ENCODE results near the gene SLC6A20.

The SLC6A20 gene, protein sequence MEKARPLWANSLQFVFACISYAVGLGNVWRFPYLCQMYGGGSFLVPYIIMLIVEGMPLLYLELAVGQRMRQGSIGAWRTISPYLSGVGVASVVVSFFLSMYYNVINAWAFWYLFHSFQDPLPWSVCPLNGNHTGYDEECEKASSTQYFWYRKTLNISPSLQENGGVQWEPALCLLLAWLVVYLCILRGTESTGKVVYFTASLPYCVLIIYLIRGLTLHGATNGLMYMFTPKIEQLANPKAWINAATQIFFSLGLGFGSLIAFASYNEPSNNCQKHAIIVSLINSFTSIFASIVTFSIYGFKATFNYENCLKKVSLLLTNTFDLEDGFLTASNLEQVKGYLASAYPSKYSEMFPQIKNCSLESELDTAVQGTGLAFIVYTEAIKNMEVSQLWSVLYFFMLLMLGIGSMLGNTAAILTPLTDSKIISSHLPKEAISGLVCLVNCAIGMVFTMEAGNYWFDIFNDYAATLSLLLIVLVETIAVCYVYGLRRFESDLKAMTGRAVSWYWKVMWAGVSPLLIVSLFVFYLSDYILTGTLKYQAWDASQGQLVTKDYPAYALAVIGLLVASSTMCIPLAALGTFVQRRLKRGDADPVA

GRCh38 chr3:45795882-45796765, at the start of gene SLC6A20:
SLC6A20 (minus strand) TSS chr3:45796536; CDS start chr3:45796419, 117 bp downstream.
- DNase-seq = no peak

GRCh38 chr3:45844616-45845015, 48.3 kb upstream of the SLC6A20 start:
- DNase-seq = no peak

- no peak for DNase-seq
Measured at GRCh38 chr3:45842851-45843625, 46.7 kb upstream of the SLC6A20 start.

DNA sequence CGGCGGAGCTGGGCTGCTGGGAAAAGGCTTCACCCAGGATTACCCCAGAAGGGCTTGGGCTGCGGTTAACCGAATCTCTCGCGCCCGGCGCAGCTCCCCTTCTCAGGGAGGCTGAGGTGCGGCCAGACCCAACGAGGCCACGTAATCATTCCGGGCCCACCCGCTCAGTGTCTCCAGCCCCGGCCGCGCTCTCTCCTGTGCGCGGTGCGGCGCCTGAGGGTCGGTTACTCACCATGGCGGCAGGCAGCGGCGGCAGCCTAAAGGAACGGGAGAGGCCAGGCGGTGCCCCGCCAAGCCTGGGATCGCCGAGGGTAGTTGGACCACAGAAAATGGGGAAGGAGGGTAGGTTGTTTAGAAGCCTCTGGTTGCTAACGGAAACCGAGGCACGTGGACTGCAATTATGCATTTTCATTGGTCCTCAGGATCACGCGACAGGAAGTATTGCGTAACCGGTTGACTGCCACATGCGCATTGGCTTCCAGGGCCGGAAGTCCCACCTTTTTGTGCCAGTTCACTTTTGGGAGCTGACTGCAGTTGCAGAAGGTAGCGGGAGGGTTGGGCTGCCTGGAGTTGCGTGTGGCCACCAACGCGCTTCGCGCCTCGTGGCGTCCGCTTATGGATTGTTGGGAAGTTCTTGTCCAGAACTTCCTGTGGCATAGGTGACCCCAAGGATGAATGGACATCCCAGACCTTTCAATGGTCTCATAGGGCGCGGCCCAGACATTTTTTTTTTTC, 45.6 kb upstream of the SLC6A20 start, which contains the start of gene LZTFL1:
Gene LZTFL1, minus strand, starts transcription at position 363 of the 735 bp plus-strand sequence. Its CDS starts 128 bp downstream, at position 235.
- peak; percentile 69 to 85 for DNase-seq

DNA sequence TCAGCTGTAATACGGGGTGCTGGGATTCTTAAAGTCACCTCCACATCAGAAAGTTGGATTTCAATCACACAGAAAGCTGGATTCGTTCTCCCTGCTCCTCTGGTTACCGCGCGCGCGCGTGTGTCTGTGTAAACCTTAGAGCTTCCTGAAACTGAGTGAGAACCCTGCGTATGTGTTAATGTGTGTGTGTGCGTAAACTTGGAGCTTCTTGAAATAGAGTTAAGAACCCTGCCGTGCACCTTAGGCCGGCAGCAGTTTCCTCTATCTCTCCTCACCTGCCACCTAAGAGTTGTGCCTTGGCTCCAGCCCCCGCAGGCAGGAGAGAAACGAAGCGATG, 45.1 kb upstream of the SLC6A20 start:
- no peak for DNase-seq

- DNase-seq = no peak
Measured at GRCh38 chr3:45838466-45838865, 42.1 kb upstream of the SLC6A20 start.

DNA sequence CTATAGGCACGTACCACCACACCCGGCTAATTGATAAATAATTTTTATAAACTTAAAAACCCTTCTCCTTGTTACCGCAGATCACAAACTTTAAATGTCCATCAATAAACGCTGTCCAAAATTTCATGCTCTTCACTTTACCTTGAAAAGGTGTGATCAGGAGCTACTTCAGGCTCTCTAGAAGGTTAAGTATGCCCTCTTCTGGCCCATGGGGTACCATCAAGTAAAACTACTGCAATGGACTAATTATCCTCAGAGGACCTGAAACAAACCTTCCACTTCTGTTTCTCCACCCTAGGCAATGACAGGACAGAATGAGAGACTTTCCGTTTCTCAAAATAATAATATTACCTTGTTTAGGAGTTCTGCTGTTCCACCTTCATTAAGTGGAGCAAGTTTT, 36.4 kb upstream of the SLC6A20 start:
- no peak for DNase-seq

DNA sequence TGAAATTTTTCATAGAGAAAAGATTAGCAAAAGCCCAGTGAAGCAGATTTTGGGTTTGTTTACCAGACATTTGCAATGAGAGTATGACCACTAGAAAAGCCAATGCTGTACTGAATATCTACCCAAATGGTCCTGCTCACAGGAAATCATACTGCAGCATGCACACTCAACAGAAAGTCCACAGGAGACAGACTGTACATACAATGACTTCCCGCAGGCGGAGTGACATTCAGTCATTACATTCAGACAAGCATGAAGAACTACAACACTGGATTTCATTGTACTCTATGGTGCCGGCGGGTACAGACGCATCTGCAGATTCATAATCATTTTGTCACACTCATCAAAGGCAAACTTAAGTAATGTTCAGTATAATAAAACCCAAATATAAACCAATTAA, 33.8 kb upstream of the SLC6A20 start:
- no peak for DNase-seq

DNA sequence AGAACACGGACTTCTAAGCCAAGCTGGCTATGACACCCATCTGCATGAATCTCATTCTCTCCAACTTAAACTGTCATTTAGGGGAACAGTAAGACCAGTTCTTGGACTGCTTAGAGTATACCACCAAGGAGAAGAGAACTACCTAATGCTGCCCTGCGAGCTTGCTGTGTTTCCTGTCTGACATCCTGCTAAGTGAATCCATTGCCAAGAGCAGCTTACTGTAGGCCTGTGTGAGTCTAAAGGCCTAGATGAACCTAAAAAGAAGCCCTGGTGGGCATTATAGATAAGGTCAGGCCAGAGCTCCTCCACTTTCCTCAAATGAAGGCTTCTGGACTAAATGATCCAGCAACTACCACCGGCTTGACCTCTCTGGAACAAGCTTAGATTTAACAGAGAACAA, 30.6 kb upstream of the SLC6A20 start:
- no peak for DNase-seq

GRCh38 chr3:45826321-45826720, 30.0 kb upstream of the SLC6A20 start:
- no peak for DNase-seq

DNA sequence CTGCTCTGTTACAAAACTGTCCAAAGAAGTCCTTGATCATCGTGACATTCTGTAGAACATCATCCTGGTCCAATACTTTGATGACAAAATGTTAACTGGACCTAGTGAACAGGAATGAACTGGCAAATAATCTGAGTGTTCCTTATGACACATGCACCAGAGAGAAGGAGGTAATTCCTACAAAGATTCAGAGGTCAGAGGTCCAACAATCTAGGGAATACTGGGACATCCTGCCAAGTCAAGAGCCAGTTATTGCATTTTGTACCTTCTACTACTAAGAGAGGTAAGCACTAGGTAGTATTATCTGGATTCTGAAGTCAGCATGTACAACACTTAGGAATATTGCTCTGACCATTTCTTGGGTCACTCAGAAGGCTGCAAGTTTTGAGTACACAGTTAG, 24.8 kb upstream of the SLC6A20 start:
- DNase-seq = no peak

- no peak for DNase-seq
Measured at GRCh38 chr3:45819543-45819942, 23.2 kb upstream of the SLC6A20 start.

DNA sequence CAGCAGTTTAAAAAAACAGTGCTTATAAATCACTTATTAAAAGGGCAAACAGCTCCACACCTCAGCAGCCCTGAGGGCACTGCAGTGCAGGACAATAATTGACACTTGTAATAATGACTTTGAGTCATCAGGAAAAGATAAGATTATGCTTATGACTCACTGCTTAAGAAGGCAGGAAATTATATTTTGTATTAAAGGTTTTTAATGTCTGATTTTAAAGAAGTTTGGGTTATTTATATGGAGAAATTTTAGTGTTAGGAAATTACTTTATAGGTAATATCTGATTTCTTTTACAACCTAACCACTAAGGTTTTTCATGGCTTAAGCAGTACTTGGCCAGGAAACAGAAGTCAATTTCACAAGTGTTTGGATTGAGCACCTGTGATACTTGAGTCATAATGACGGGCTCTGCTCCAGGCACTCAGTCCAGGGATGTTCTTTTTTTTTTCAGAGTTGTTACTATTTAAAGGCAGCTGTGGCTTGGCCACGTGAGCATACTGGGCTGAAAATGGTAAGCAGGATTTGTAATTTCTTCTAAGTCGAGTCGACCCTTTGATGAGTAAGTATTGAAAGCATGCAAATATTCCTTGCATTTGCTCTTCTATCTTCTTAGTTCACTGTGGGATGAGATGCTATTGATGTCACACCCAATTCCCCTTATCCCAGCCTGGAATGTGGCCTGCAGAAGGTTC, 21.6 kb upstream of the SLC6A20 start:
- no peak for DNase-seq

GRCh38 chr3:45816544-45816943, 20.2 kb upstream of the SLC6A20 start:
- DNase-seq = no peak

DNA sequence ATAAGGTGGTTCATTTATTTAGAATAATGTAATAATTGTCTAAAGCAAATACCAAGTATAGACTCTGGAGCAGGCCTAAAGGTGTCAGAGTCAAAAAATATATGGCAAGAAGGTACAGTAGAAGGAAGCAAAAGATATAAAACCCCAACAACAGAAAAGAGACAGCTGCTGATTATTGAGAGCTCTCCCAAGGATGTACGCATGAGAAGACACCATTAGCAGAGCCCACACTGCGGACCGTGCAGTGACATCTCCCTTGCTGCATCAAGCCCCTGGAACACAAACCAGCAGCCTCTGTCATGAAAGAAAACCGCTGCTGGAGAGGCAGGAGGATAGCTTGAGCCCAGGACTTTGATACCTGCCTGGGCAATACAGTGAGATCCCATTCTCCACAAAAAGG, 18.0 kb upstream of the SLC6A20 start:
- no peak for DNase-seq

- DNase-seq = peak; percentile 49 to 74
Measured at GRCh38 chr3:45807681-45808540, 11.6 kb upstream of the SLC6A20 start.

GRCh38 chr3:45807133-45807532, 10.8 kb upstream of the SLC6A20 start:
- no peak for DNase-seq

- DNase-seq = no peak
Measured at GRCh38 chr3:45806072-45806471, 9.7 kb upstream of the SLC6A20 start.

GRCh38 chr3:45803252-45803935, 7.1 kb upstream of the SLC6A20 start:
- DNase-seq = no peak

DNA sequence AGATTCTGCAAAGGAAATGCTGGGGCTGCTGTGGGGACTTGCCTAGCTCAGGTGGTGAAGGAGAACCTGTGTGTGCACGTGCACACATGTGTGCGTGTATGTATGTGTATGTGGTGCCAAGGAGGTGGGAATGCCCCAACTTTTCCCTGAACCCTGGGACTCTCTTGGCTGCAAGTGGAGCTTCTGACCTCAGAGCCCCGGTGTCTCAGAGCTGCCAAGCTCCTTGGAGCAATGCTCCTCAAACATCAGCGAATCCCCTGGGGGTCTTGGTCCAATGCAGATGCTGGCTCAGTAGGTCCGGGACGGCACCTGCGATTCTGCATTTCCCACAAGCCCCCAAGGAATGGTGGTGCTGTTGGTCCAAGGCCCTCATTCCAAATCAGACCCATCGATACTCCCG, 5.8 kb upstream of the SLC6A20 start:
- no peak for DNase-seq
